AG04450 (cell line): Measurements from ENCODE around the gene SEPTIN2. TPM values are rescaled to one million over a fixed set of nuclear protein-coding genes. Genes with fewer than 3 reads are reported as not detected.
"Not testable (repeated sequence)": the region's sequence is repeated elsewhere in the genome, so short reads cannot be mapped to it uniquely, and the experiment has no call there.

Source experiments
- CTCF ChIA-PET: fragments of 300-600, 350-600 bp; formaldehyde crosslinking; extraction: SDS; loops from one replicate; lab custom pipeline; 2022; ENCODE audit warnings: antibody characterized with exemption, inconsistent platforms; lab: Charles Lee
- POLR2A ChIA-PET: fragments of 350-600 bp; formaldehyde crosslinking; extraction: SDS; loops from one replicate; lab custom pipeline; 2021; ENCODE audit warnings: antibody characterized with exemption, inconsistent platforms; lab: Yijun Ruan, JAX
- DNase-seq: peaks from one replicate; pipeline ENCODE4 v3.0.0-alpha.2; 2011; ENCODE audit warnings: low read depth, low spot score
- H3K27ac ChIP-seq: one replicate; pipeline ENCODE4 v1.5.1; 2012; ENCODE audit warnings: low read depth, low read length, control low read depth
- H3K27me3 ChIP-seq: one replicate; pipeline ENCODE4 v1.6.0; 2012; ENCODE audit warnings: low read length; ENCODE audit not compliant: control insufficient read depth, insufficient read depth
- H3K4me3 ChIP-seq: 2 replicates; pipeline ENCODE4 v1.5.1; 2011; ENCODE audit warnings: mild to moderate bottlenecking, low read depth, low read length, control low read depth
- H3K9me3 ChIP-seq: 2 replicates; pipeline ENCODE4 v1.5.1; 2012; ENCODE audit warnings: low read length; ENCODE audit not compliant: control insufficient read depth, insufficient read depth
- CTCF ChIP-seq: IDR thresholded peaks from 2 replicates; pipeline ENCODE4 v1.5.1; 2011; ENCODE audit warnings: low read depth, low read length, control low read depth, inconsistent platforms
- polyA plus RNA-seq: library from polyadenylated mRNA; depleted of rRNA; stranded (reverse); fragments of >200 nt; gene quantifications from 2 replicates; pipeline ENCODE4 v1.2.3, GENCODE V29; 2011

Gene SEPTIN2
- polyA plus RNA-seq, 1 experiment = 1,080 TPM

GRCh38 chr2:241368643-241369042 is 52.9 kb downstream of the SEPTIN2 start:
- POLR2A ChIA-PET = no interaction called here
- Histone ChIP-seq H3K4me3 (no peak overlapping the region), H3K27me3 (no peaks in the 10 kb centered on the region), H3K9me3 (no peaks in the 10 kb centered on the region), H3K27ac (no peak overlapping the region)
- CTCF ChIA-PET = no interaction called here
- TF ChIP-seq CTCF = no peak
- no peak for DNase-seq

DNA sequence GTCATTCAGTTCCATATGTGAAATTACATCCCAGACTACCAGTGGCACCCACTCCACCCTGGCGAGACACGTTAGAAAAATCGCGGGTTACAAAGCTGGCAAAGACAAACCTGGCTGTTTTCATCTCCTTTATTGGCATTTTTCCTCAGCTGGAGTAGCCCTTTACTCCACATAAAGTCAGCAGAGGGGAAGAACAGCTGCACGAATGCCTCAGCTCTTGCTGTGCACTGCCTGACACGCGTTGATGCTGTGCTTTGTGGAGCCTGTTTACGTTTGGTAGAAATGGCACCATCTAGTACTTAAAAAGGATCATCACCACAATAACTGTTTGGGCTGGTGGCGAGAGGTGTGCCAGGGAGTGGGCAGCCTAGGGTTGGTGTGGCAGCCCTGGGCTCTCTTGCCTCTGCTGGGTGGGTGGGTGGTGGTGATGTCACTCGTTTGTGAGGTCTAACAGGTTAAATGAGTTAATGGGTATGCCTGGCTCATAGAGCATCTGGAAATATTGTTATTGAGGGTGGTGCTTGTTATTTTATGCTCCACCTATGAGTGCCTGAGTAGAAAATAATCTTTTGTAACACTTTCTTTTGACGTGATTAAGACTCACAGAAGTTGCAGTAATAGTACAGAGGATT is 56.8 kb downstream of the SEPTIN2 start:
- H3K27me3 ChIP-seq = no peaks in the 10 kb centered on the region
- ChIA-PET CTCF (no interaction called here), POLR2A (interaction anchor here (0.9 to 1.3 kb wide), 2 partner anchors 16 to 69 kb away, joined by 3 read pairs; partner anchors contain the start of gene FARP2)
- no peak overlapping the region for H3K27ac ChIP-seq
- peaks cover 2% of the 10 kb centered on the region; the same call in 1 of the 2 replicates for H3K9me3 ChIP-seq
- no peak overlapping the region for H3K4me3 ChIP-seq
- DNase-seq = no peak
- TF ChIP-seq CTCF = no peak

GRCh38 chr2:241373446-241373845 is 57.7 kb downstream of the SEPTIN2 start:
- no peak for DNase-seq
- ChIA-PET POLR2A (no interaction called here), CTCF (no interaction called here)
- Histone ChIP-seq H3K9me3 (peaks cover 2% of the 10 kb centered on the region; the same call in 1 of the 2 replicates), H3K27ac (no peak overlapping the region), H3K4me3 (no peak overlapping the region), H3K27me3 (no peaks in the 10 kb centered on the region)
- TF ChIP-seq CTCF = no peak

GRCh38 chr2:241373906-241374305 is 58.2 kb downstream of the SEPTIN2 start:
- H3K4me3 ChIP-seq, H3K9me3 ChIP-seq, DNase-seq, POLR2A ChIA-PET, H3K27me3 ChIP-seq, H3K27ac ChIP-seq: not testable (repeated sequence)
- CTCF ChIA-PET = interaction anchor here (0.9 kb wide), 2 partner anchors 15 to 292 kb away, joined by 3 read pairs; no protein-coding TSS in a partner anchor

DNA sequence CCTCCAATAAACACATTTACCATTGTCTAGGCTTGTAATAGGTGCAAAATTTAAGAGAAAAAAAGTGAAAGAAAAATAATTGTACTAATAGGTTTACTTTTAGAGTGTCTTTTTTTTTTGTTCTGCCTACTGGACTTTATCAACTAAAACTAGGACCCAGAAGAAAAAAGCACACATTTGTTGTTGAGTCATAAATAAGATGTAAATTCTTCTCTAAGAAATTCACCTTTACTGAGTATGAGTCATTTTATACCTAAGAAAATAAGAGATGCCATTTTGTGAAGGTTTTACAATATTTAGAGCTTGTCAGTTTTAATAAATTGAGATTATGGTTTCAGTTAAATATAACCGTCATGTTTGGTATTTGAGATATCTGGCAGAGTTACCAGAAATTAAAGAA is 59.6 kb downstream of the SEPTIN2 start:
- POLR2A ChIA-PET = no interaction called here
- no peak overlapping the region for H3K27ac ChIP-seq
- CTCF ChIA-PET = interaction anchor here (1.2 kb wide), 1 partner anchor 28 kb away, joined by 3 read pairs; no protein-coding TSS in a partner anchor
- no peaks in the 10 kb centered on the region for H3K27me3 ChIP-seq
- TF ChIP-seq CTCF = no peak
- H3K9me3 ChIP-seq = peaks cover 2% of the 10 kb centered on the region; the same call in 1 of the 2 replicates
- no peak for DNase-seq
- no peak overlapping the region for H3K4me3 ChIP-seq
